WTC11 (cell line): ENCODE measurements around the gene WDR27.

Source experiments
- JUN ChIP-seq: sonication (generic); formaldehyde crosslinking; IDR thresholded peaks from 2 replicates; pipeline ENCODE4 v1.8.0; 2023; ENCODE audit warnings: mild to moderate bottlenecking, missing genetic modification reagents
- MYBL2 ChIP-seq: sonication (generic); formaldehyde crosslinking; IDR thresholded peaks from 2 replicates; pipeline ENCODE4 v1.8.1; 2023; ENCODE audit warnings: mild to moderate bottlenecking, moderate library complexity, missing genetic modification reagents
- ZBTB21 ChIP-seq: sonication (generic); formaldehyde crosslinking; IDR thresholded peaks from 2 replicates; pipeline ENCODE4 v1.8.1; 2023; ENCODE audit warnings: mild to moderate bottlenecking, missing genetic modification reagents, borderline replicate concordance
- TF ChIP-seq, protein P1 (sequence below): sonication (generic); formaldehyde crosslinking; IDR thresholded peaks from 2 replicates; pipeline ENCODE4 v1.8.0; 2022; ENCODE audit warnings: mild to moderate bottlenecking, missing genetic modification reagents
- TF ChIP-seq, protein P2 (sequence below): sonication (generic); formaldehyde crosslinking; IDR thresholded peaks from 2 replicates; pipeline ENCODE4 v1.8.0; 2022; ENCODE audit warnings: mild to moderate bottlenecking, missing genetic modification reagents

DNA sequence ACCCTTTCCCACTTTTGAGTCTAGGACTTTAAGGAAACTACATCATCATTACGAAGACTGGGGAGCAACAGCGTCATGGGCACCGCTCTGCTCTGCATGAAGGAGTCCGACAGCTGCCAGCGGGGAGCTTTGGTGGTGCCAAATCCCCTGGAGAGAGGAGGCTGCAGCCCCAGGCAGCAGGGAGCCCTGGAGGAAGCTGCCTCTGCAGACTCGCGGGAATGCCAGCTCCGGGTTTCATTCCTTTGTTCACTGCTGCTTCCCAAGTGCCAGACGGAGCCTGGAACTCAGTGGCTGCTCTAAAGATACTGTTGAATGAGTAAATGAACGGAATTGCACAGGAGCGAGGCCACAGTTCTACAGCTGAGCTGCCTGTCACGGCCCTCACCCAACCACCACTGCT lies 251.7 kb downstream of the WDR27 start:
- TF ChIP-seq JUN (no peak), MYBL2 (CRISPR knock-in tag) (no peak), ZBTB21 (CRISPR knock-in tag) (no peak)
- TF ChIP-seq, protein P1, sequence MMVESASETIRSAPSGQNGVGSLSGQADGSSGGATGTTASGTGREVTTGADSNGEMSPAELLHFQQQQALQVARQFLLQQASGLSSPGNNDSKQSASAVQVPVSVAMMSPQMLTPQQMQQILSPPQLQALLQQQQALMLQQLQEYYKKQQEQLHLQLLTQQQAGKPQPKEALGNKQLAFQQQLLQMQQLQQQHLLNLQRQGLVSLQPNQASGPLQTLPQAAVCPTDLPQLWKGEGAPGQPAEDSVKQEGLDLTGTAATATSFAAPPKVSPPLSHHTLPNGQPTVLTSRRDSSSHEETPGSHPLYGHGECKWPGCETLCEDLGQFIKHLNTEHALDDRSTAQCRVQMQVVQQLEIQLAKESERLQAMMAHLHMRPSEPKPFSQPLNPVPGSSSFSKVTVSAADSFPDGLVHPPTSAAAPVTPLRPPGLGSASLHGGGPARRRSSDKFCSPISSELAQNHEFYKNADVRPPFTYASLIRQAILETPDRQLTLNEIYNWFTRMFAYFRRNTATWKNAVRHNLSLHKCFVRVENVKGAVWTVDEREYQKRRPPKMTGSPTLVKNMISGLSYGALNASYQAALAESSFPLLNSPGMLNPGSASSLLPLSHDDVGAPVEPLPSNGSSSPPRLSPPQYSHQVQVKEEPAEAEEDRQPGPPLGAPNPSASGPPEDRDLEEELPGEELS, result no peak
- TF ChIP-seq, protein P2, sequence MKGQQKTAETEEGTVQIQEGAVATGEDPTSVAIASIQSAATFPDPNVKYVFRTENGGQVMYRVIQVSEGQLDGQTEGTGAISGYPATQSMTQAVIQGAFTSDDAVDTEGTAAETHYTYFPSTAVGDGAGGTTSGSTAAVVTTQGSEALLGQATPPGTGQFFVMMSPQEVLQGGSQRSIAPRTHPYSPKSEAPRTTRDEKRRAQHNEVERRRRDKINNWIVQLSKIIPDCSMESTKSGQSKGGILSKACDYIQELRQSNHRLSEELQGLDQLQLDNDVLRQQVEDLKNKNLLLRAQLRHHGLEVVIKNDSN (CRISPR knock-in tag), result no peak
